Uterus (tissue), 4 donors: ENCODE data around the gene POLR3B. TPM values are rescaled to one million over a fixed set of nuclear protein-coding genes. Genes with fewer than 3 reads are reported as not detected.

Experiments
- DNase-seq, 2 donors: peaks; one replicate each; pipeline ENCODE4 v3.0.0-alpha.2; 2019 to 2020
- H3K27ac ChIP-seq, 2 donors: fragments of 200-600 bp; sonication (generic); 1 replicate in 1 of 2; 2 replicates in 1 of 2; pipeline ENCODE4 v1.5.1; 2016 to 2018
- H3K27me3 ChIP-seq, 2 donors: fragments of 200-600 bp; sonication (generic); one replicate each; pipeline ENCODE4 v1.5.1; 2018 to 2019; ENCODE audit warnings: control low read depth in 1 of 2
- H3K36me3 ChIP-seq, 2 donors: fragments of 200-600 bp; sonication (generic); one replicate each; pipeline ENCODE4 v1.5.1; 2019; ENCODE audit warnings: control low read depth in 1 of 2
- H3K4me1 ChIP-seq, 2 donors: fragments of 200-600 bp; sonication (generic); one replicate each; pipeline ENCODE4 v1.5.1; 2018 to 2019; ENCODE audit warnings: control low read depth in 1 of 2
- H3K4me3 ChIP-seq, 2 donors: fragments of 200-600 bp; sonication (generic); 1 replicate in 1 of 2; 2 replicates in 1 of 2; pipeline ENCODE4 v1.5.1; 2018 to 2019; ENCODE audit warnings: mild to moderate bottlenecking in 1 of 2
- H3K9me3 ChIP-seq, 2 donors: fragments of 200-600 bp; sonication (generic); one replicate each; pipeline ENCODE4 v1.5.1; 2019; ENCODE audit warnings: control low read depth in 1 of 2
- POLR2A ChIP-seq, 2 donors: fragments of 450-650 bp; IDR thresholded peaks; one replicate each; pipeline ENCODE4 v1.6.1; 2016; ENCODE audit warnings: antibody characterized with exemption in 2 of 2, mild to moderate bottlenecking in 1 of 2, moderate library complexity in 1 of 2
- intact Hi-C: fragments of 100-400 bp; cut with DNase I; formaldehyde crosslinking; loops from one replicate; pipeline ENCODE4 v1.15.1; 2023; ENCODE audit warnings: low total_unique reads
- total RNA-seq, 4 donors: library from RNA; depleted of rRNA in 3 of 4; stranded (reverse); fragments of >200 nt in 3 of 4; gene quantifications; one replicate each; pipeline versions ENCODE4 v1.1.0 to v1.2.4, GENCODE V29; 2014 to 2023
- TF ChIP-seq, protein P1 (sequence below), 4 experiments: fragments of 200-600 bp in 2 of 4; fragments of 450-650 bp in 2 of 4; sonication (generic) in 2 of 4; IDR thresholded peaks; one replicate each; pipeline ENCODE4 v1.5.1; 2016 to 2019; ENCODE audit warnings: antibody characterized with exemption in 4 of 4, mild to moderate bottlenecking in 2 of 4, moderate library complexity in 1 of 4
- donor health status: DM: yes; HTN: yes; CAD: no.

Gene POLR3B
- total RNA-seq, 4 donors from 2014 or later = 8.8 to 20.7 (median 11.0) TPM

DNA sequence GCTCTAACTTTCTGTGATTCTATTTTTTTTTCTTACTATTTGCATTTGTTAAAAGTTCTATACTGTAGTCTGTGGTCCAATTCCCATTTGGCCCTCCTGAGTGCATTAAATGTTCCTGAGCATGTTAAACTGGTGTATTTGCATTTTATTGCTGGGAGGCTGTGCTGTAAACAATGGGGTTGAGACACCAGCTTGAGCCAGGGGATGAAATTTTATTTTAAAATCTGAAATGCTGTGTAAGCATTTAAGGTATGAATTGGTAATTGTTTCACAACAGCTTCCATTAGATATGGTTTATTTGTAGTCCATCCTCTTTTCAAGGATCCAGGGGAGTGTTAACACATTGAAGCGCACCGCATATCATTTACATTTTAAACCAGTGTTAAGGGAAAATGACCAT, 135.3 kb downstream of the POLR3B start:
- TF ChIP-seq POLR2A (IDR thresholded peaks at IDR 0.05) = no peak
- Histone ChIP-seq H3K27me3 (no peaks in the 10 kb centered on the region), H3K9me3 (no peaks in the 10 kb centered on the region), H3K36me3 (no peaks in the 10 kb centered on the region), H3K4me1 (no peaks in the 10 kb centered on the region), H3K4me3 (no peak overlapping the region), H3K27ac (no peak overlapping the region)
- intact Hi-C loops = no loop called here
- DNase-seq = no peak

DNA sequence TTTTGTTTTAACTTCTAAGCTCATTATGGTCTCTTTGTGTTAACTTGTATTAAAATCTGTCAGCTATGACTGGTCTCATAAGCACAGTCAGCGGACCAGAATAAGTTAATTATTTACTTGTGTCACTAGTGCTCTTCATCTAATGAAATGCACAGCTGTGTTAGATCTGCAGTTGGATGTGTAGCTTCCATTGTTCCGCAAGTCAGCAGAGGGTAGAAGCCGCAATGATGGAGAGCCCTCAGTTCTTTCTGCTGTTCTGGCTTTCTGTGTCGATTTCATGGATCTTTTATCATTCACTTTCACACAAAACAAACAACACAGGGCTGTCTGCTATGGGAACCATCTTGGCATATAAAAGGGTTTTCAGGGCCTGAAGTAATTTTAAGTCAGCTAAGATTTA, 136.0 kb downstream of the POLR3B start:
- DNase-seq = no peak
- no peak overlapping the region for H3K4me3 ChIP-seq
- TF ChIP-seq POLR2A (IDR thresholded peaks at IDR 0.05) = no peak
- TF ChIP-seq, protein P1, sequence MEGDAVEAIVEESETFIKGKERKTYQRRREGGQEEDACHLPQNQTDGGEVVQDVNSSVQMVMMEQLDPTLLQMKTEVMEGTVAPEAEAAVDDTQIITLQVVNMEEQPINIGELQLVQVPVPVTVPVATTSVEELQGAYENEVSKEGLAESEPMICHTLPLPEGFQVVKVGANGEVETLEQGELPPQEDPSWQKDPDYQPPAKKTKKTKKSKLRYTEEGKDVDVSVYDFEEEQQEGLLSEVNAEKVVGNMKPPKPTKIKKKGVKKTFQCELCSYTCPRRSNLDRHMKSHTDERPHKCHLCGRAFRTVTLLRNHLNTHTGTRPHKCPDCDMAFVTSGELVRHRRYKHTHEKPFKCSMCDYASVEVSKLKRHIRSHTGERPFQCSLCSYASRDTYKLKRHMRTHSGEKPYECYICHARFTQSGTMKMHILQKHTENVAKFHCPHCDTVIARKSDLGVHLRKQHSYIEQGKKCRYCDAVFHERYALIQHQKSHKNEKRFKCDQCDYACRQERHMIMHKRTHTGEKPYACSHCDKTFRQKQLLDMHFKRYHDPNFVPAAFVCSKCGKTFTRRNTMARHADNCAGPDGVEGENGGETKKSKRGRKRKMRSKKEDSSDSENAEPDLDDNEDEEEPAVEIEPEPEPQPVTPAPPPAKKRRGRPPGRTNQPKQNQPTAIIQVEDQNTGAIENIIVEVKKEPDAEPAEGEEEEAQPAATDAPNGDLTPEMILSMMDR (IDR thresholded peaks at IDR 0.05) = no peak
- no peaks in the 10 kb centered on the region for H3K4me1 ChIP-seq
- no peaks in the 10 kb centered on the region for H3K27me3 ChIP-seq
- intact Hi-C loops = no loop called here
- H3K27ac ChIP-seq = no peak overlapping the region
- H3K36me3 ChIP-seq = no peaks in the 10 kb centered on the region
- H3K9me3 ChIP-seq = no peaks in the 10 kb centered on the region

DNA sequence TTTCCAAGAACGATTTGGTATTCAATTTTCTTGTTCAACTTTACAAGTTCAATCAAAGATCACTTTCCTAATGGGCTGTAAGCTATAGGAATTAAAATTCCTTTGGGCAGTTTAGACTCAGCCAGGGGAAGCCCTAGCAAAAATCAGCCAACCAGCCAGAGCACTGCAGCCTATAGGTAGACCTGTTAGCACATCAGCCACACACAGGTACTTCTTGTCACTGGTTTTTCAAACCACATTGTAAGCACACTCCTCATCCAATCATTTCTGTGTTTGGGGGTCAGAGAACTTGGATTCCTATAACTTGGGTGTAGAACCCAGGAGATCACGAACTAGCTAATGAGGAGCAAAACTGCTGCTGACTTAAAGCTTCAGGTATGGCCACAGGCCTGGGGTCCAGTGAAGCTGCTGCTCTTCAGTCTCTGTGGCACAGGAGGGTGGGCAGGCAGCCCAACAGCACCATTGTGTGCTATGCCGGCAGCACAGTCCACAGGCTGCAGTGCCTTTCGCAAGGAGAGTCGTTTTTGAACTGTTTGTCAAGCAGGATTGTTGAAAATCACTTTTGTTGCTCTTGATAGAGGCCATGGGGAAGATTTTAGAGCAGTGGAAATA, 137.9 kb downstream of the POLR3B start:
- no peaks in the 10 kb centered on the region for H3K27me3 ChIP-seq
- H3K4me1 ChIP-seq = no peaks in the 10 kb centered on the region
- no peak overlapping the region for H3K27ac ChIP-seq
- H3K4me3 ChIP-seq = no peak overlapping the region
- intact Hi-C loops = no loop called here
- no peaks in the 10 kb centered on the region for H3K9me3 ChIP-seq
- TF ChIP-seq POLR2A (IDR thresholded peaks at IDR 0.05) = no peak
- TF ChIP-seq, protein P1 (IDR thresholded peaks at IDR 0.05) = no peak
- H3K36me3 ChIP-seq = no peaks in the 10 kb centered on the region
- DNase-seq = no peak

DNA sequence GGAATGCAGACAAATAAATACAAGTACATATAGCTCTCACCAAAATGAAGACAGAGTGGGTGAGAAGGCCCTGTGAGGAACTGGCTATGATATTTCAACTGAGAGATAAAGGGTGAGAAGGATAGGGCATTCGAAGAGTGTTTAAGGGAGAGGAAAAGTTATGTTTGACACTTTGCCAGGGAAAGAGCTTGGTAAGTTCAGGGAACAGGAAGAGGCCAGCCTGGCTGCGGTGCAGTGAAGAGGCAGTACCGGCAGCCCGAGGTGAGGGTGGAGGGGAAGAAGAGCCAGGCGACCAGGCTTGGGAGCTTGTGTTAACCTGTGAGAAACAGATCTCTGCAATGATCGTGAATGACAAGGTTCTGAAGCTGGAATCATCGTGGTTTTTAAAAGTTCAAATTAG, 140.5 kb downstream of the POLR3B start:
- Histone ChIP-seq H3K27ac (no peak overlapping the region), H3K27me3 (no peaks in the 10 kb centered on the region), H3K4me1 (no peaks in the 10 kb centered on the region), H3K9me3 (no peaks in the 10 kb centered on the region), H3K4me3 (no peak overlapping the region), H3K36me3 (no peaks in the 10 kb centered on the region)
- TF ChIP-seq, protein P1 (IDR thresholded peaks at IDR 0.05) = no peak
- no peak for TF ChIP-seq POLR2A (IDR thresholded peaks at IDR 0.05)
- intact Hi-C loops = no loop called here
- no peak for DNase-seq

DNA sequence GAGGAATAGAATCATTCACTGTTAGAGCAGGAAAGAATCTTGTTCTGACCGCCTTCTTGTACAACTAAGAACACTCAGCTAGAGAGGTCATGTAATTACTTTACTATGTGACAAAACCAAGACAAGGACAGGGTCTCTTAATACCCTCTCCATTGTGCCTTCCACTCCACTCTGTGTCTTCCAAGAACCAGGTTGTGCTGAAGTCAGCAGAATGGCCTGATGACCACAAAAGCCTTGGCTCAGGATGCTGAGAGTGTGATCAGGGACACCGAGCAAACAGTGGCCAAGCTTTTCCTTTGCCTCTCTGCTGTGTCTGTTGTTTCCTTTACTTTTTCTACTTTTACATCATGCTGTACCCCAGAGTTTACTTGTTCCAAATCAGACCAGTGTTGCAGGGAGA, 142.1 kb downstream of the POLR3B start:
- intact Hi-C loops = no loop called here
- Histone ChIP-seq H3K27me3 (no peaks in the 10 kb centered on the region), H3K27ac (no peak overlapping the region), H3K36me3 (no peaks in the 10 kb centered on the region), H3K4me1 (no peaks in the 10 kb centered on the region), H3K9me3 (no peaks in the 10 kb centered on the region), H3K4me3 (no peak overlapping the region)
- DNase-seq = no peak
- TF ChIP-seq POLR2A (IDR thresholded peaks at IDR 0.05) = no peak
- TF ChIP-seq, protein P1 (IDR thresholded peaks at IDR 0.05) = no peak

DNA sequence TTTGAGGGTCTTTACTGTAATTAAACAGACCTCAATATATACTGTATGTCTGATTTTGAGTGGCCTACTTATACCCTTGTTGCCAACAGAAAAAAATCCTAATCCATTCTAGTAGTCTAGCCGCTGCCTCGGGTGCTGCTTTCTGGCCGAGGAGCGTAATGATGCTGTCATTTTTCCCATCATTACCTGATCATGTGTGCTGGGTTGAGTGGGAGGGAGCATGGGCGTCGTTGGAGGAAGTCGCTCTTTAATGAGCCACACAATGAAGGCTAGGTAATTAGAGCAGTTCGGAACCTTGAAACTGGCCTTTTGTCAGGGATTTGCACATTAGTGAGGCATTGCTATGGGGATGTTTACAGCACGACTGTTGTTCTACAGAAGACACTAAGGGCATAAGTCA, 149.1 kb downstream of the POLR3B start:
- Histone ChIP-seq H3K27me3 (no peaks in the 10 kb centered on the region), H3K36me3 (no peaks in the 10 kb centered on the region), H3K4me1 (no peaks in the 10 kb centered on the region), H3K4me3 (no peak overlapping the region), H3K9me3 (no peaks in the 10 kb centered on the region), H3K27ac (no peak overlapping the region)
- TF ChIP-seq POLR2A (IDR thresholded peaks at IDR 0.05) = no peak
- TF ChIP-seq, protein P1 (IDR thresholded peaks at IDR 0.05) = no peak
- no peak for DNase-seq
- intact Hi-C loops = no loop called here
